GM18870 (cell line): Measurements from ENCODE around the gene FYN.
"Not testable (repeated sequence)": the region's sequence is repeated elsewhere in the genome, so short reads cannot be mapped to it uniquely, and the experiment has no call there.

Experiments used
- ATAC-seq: cut with Tn5 transposase; IDR thresholded peaks from one replicate; pipeline ENCODE4 v1.9.1; 2021; ENCODE audit warnings: moderate library complexity; ENCODE audit not compliant: unreplicated experiment

FYN gene

GRCh38 chr6:111835398-111835797 is 37.9 kb downstream of the FYN start:
- ATAC-seq, result not testable (repeated sequence)

- ATAC-seq, result no peak
These were observed 38.9 kb downstream of the FYN start for GRCh38 chr6:111834356-111834755.

GRCh38 chr6:111832833-111833418 is 40.3 kb downstream of the FYN start:
- peak; percentile 46 for ATAC-seq

GRCh38 chr6:111831408-111831807 is 41.8 kb downstream of the FYN start:
- no peak for ATAC-seq

- no peak for ATAC-seq
These were observed 43.3 kb downstream of the FYN start for GRCh38 chr6:111829998-111830397.

GRCh38 chr6:111829581-111829980 is 43.7 kb downstream of the FYN start:
- ATAC-seq, result no peak

- no peak for ATAC-seq
These were observed 44.4 kb downstream of the FYN start for GRCh38 chr6:111828809-111829208.

- no peak for ATAC-seq
These were observed 47.7 kb downstream of the FYN start for GRCh38 chr6:111825439-111826086.

GRCh38 chr6:111824608-111825337 is 48.5 kb downstream of the FYN start:
- peak; percentile 94 for ATAC-seq

GRCh38 chr6:111823831-111824607 is 49.2 kb downstream of the FYN start:
- no peak for ATAC-seq

GRCh38 chr6:111823012-111823411 is 50.2 kb downstream of the FYN start:
- ATAC-seq, result no peak

- no peak for ATAC-seq
These were observed 53.8 kb downstream of the FYN start for GRCh38 chr6:111819458-111819857.

GRCh38 chr6:111818539-111819226 is 54.6 kb downstream of the FYN start:
- ATAC-seq, result no peak

GRCh38 chr6:111817451-111818120 is 55.7 kb downstream of the FYN start:
- no peak for ATAC-seq

- ATAC-seq, result no peak
These were observed 59.5 kb downstream of the FYN start for GRCh38 chr6:111813677-111814310.

- ATAC-seq, result no peak
These were observed 60.0 kb downstream of the FYN start for GRCh38 chr6:111813237-111813636.

- ATAC-seq, result no peak
These were observed 60.9 kb downstream of the FYN start for GRCh38 chr6:111812060-111813038.

GRCh38 chr6:111810294-111811131 is 62.7 kb downstream of the FYN start:
- no peak for ATAC-seq
